Fibroblast of peridontal ligament (primary cell): ENCODE data around the gene NTN4.
"Not testable (repeated sequence)": the region's sequence is repeated elsewhere in the genome, so short reads cannot be mapped to it uniquely, and the experiment has no call there.

ENCODE experiments used
- DNase-seq: peaks from one replicate; pipeline ENCODE4 v3.0.0-alpha.2; 2010; ENCODE audit errors: extremely low read depth

NTN4 gene

GRCh38 chr12:95796225-95796981 lies 5.8 kb upstream of the NTN4 start:
- no peak for DNase-seq

GRCh38 chr12:95790917-95791849 lies 619 bp upstream of the NTN4 start:
- no peak for DNase-seq

GRCh38 chr12:95789126-95790032 lies 1.2 kb downstream of the NTN4 start:
- no peak for DNase-seq

GRCh38 chr12:95788637-95789036 lies 1.9 kb downstream of the NTN4 start:
- DNase-seq = peak; percentile 47

DNA sequence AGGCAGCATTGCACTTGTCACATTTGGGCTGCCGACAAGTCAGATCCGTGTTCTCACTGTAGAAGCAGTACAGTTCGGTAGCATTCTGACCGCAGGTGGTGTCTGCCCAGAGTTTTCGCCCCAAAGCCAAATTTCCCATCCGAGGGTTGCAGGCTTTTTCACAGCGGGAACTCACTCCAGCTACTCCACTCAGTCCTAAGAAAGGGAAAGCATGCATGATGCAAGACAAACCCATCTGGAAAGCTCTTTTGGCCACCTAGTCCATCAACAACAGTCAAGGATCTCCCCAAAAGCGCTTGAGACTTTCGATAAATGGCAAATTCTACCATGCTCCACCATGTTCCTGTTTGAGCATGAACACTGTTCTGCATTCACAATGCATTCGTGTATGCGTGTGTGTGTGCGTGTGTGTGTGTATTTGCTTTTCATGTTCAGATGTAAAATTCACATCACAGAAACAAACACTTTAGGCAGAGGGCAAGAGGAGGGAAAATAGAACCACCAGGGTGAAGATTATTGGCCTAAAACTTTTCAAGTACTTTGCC lies 3.2 kb downstream of the NTN4 start:
- no peak for DNase-seq

- DNase-seq = no peak
Observed at GRCh38 chr12:95784915-95785314, 5.6 kb downstream of the NTN4 start.

DNA sequence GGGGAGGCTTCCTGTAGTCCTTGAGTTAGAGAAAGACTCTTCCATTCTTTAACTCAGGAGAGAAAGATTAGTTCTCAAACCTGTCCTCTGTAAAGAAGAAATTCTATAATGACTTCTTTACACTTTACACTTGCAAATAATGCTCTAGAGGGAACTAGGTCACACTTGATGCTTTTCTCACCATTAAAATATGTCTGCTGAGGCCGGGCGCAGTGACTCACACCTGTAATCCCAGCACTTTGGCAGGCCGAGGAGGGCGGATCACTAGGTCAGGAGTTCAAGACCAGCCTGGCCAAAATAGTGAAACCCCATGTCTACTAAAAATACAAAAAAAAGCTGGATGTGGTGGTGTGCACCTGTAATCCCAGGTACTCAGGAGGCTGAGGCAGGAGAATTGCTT lies 6.3 kb downstream of the NTN4 start:
- no peak for DNase-seq

DNA sequence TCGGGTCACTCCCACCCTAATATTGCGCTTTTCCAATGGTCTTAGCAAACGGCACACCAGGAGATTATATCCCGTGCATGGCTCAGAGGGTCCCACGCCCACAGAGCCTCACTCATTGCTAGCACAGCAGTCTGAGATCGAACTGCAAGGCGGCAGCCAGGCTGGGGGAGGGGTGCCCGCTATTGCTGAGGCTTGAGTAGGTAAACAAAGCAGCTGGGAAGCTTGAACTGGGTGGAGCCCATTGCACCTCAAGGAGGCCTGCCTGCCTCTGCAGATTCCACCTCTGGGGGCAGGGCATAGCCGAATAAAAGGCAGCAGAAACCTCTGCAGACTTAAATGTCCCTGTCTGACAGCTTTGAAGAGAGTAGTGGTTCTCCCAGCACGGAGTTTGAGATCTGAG lies 15.1 kb downstream of the NTN4 start:
- DNase-seq = not testable (repeated sequence)

GRCh38 chr12:95774311-95775045 lies 16.1 kb downstream of the NTN4 start:
- no peak for DNase-seq

GRCh38 chr12:95773320-95773719 lies 17.2 kb downstream of the NTN4 start:
- no peak for DNase-seq

- no peak for DNase-seq
Observed at GRCh38 chr12:95767703-95768102, 22.9 kb downstream of the NTN4 start.

GRCh38 chr12:95766356-95767019 lies 24.1 kb downstream of the NTN4 start:
- DNase-seq = no peak

DNA sequence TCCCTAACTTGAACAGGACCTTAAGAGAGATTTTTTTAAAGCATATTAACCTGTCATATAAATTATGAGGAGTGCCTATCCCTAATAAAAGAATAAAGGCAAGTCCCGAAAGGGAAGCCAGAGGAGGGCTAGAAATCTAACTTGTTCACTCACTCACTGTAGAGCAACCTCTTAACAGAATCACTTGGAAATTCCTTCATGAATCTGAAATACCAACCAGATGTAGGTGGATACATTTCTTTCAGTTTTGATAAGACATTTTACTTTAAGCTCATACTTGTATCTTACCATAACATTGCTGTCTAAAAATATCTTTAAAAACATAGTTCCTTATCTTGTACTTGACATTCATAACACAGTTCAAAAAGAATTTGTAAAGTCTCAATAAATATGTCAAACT lies 25.7 kb downstream of the NTN4 start:
- DNase-seq = no peak

DNA sequence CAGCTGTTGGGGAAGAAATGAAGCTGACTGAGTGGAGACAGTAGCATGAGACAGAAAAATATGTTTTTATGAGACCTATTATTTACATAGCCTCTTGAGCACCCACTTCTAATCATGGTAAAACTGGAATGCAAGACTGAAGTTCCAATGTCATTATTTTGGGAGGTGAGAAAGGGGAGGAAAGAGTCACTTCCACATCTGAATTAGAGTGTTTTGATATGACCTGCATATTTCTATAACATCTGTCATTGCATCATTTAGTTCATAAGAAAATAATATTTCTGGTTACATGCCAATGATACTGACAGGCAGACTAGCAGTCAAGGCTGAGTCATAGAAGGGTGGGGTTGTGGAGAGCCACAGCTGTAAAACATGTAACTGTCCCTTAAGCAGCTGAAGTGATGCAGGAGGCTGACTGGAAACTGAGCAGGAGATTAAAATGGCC lies 26.7 kb downstream of the NTN4 start:
- DNase-seq = peak; percentile 85

DNA sequence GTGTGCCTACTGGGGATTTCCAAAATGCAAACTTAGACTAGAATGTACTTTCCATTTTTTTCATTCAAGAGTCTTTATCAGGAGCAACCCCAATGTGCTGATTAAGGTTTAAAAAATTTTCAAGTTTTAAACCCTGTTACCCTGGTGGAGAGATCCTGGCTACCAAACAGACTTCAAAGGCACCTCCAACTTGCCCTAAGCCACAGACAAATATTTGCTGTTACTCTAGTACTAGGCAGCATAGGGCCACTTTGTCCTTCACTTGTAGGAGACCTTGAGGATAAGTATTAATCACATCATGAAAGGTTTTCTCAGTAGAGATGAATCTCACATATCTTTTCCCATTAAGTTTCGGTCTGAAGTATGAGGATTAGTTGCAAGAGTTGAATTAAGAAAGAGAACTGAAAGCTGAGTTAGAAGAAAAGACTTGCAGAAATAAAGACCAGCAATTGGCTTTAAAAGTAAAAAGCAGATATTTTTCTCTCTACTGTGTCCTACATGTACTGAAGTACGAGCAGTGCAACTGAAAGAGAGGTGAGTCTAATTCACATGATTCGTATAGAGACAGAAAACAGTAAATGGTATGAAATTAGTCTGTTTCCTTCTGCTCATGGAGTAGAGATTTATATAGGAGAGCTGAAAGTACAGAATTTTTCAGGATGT lies 28.3 kb downstream of the NTN4 start:
- DNase-seq = no peak

DNA sequence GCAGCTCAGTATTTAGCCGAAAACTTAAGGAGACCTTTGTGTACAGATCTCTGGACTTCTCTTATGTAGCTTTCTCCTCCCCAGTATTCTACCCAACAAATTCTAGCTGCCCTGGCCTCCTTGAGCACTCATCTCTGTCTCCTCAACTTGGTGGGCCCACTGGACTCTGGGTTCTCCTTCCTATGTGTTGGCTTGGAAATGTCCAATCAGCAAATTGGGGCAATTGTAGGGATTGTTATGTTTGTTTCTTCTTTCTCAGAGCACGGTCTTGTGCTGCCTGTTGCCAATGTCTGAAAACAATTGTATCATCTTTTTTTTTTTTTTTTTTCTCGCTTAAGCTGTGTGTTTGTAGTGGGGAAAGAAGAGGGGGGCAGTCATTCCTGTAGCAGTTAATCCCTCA lies 30.2 kb downstream of the NTN4 start:
- no peak for DNase-seq

DNA sequence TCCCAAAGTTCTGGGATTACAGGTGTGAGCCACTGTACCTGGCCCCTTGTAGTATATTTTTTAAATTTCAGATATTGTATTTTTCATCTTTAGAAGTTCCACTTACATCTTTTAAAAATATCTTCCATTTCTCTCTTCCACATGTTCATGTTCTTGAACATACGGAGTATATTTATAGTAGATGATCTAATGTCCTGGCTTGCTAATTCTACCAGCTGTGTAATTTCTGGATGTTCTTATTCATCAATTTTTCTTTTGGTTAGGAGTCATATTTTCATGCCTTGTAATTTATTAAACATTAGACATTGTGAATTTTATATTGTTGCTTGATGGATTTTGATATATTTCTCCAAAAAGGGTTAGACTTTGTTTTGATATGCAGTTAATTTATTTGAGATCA lies 30.8 kb downstream of the NTN4 start:
- peak; percentile 39 for DNase-seq

- DNase-seq = no peak
Observed at GRCh38 chr12:95759039-95759438, 31.5 kb downstream of the NTN4 start.

DNA sequence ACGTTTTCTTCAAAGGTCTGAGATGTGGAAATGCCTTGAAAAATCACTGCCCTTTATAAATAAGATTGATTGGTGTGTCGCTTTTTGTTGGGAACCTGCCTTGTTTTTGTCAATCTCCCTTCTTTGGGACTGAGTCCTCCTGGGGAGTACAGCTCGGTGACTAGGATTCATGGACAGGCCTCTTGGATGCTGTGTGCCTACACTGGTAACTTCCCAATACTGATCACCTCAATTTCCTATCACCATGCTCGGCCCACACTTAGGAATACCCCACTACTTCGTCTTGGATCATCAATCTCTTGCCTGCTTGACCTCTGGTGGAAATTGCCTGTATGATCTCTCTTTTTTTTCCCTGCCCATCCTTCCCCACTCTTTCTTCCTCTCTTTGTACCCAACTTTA lies 34.2 kb downstream of the NTN4 start:
- no peak for DNase-seq
